Forelimb muscle (tissue), 1 donor: ENCODE measurements around the gene CELSR3. TPM values are rescaled to one million over a fixed set of nuclear protein-coding genes. Genes with fewer than 3 reads are reported as not detected.

Source experiments
- DNase-seq: peaks from one replicate; pipeline ENCODE4 v3.0.0-alpha.2; 2013; ENCODE audit warnings: low read depth
- polyA plus RNA-seq: library from polyadenylated mRNA; unstranded; fragments of 120-200 nt; gene quantifications from one replicate; pipeline ENCODE4 v1.2.1, GENCODE V29; 2013; ENCODE audit not compliant: insufficient read length

CELSR3 gene
- polyA plus RNA-seq, 1 donor, result 0.35 TPM

GRCh38 chr3:48687220-48687678, 24.6 kb upstream of the CELSR3 start:
- no peak for DNase-seq

GRCh38 chr3:48686538-48687219, 24.0 kb upstream of the CELSR3 start:
- DNase-seq, result no peak

GRCh38 chr3:48685603-48686511, 23.2 kb upstream of the CELSR3 start, which contains the start of gene NCKIPSD:
NCKIPSD (minus strand) TSS chr3:48685915; CDS start chr3:48685807, 108 bp downstream.
- DNase-seq, result no peak

GRCh38 chr3:48685293-48685602, 22.6 kb upstream of the CELSR3 start:
- no peak for DNase-seq

GRCh38 chr3:48684480-48685143, 21.9 kb upstream of the CELSR3 start:
- DNase-seq, result no peak

- no peak for DNase-seq
These were observed 21.3 kb upstream of the CELSR3 start for GRCh38 chr3:48684054-48684349.

GRCh38 chr3:48682786-48683185, 20.1 kb upstream of the CELSR3 start:
- DNase-seq, result no peak

GRCh38 chr3:48681974-48682610, 19.4 kb upstream of the CELSR3 start:
- DNase-seq, result no peak

GRCh38 chr3:48681541-48681880, 18.8 kb upstream of the CELSR3 start:
- DNase-seq, result no peak

GRCh38 chr3:48680811-48681540, 18.3 kb upstream of the CELSR3 start:
- no peak for DNase-seq

- DNase-seq, result no peak
These were observed 17.0 kb upstream of the CELSR3 start for GRCh38 chr3:48679411-48680391.

- no peak for DNase-seq
These were observed 16.1 kb upstream of the CELSR3 start for GRCh38 chr3:48678566-48679380.

GRCh38 chr3:48678056-48678455, 15.4 kb upstream of the CELSR3 start:
- DNase-seq, result no peak

GRCh38 chr3:48674505-48674904, 11.8 kb upstream of the CELSR3 start:
- DNase-seq, result no peak

- DNase-seq, result no peak
These were observed 9.8 kb upstream of the CELSR3 start for GRCh38 chr3:48672522-48672921.

GRCh38 chr3:48664929-48665328, 2.2 kb upstream of the CELSR3 start:
- DNase-seq, result no peak

GRCh38 chr3:48664313-48664644, 1.6 kb upstream of the CELSR3 start:
- DNase-seq, result no peak

- no peak for DNase-seq
These were observed 1.0 kb upstream of the CELSR3 start for GRCh38 chr3:48663489-48664312.
